GM12878 (cell line): ENCODE data around the gene ZNF484. TPM values are rescaled to one million over a fixed set of nuclear protein-coding genes. Genes with fewer than 3 reads are reported as not detected.
"Not testable (repeated sequence)": the region's sequence is repeated elsewhere in the genome, so short reads cannot be mapped to it uniquely, and the experiment has no call there.

Experiments
- ATAC-seq: fragments of 200-7000 bp; cut with Tn5 transposase; 3 replicates; pipeline ENCODE4 v1.9.1; 2020; ENCODE audit warnings: mild to moderate bottlenecking, moderate library complexity
- BruUV-seq: library from RNA; stranded (reverse); fragments of 400-500 nt; replicated peaks from 2 replicates; lab custom pipeline; 2021; lab: Mats Ljungman, UMichigan
- CTCF ChIA-PET: fragments of 300-600 bp; sonication (Branson Sonifier 250); formaldehyde crosslinking; extraction: SDS; loops from one replicate; lab custom pipeline; 2021; ENCODE audit warnings: inconsistent platforms; lab: Yijun Ruan, JAX
- POLR2A ChIA-PET: fragments of 350-600 bp; formaldehyde crosslinking; extraction: SDS; loops from one replicate; lab custom pipeline; 2021; ENCODE audit warnings: inconsistent platforms; lab: Charles Lee
- RAD21 ChIA-PET: fragments of 300-600 bp; sonication (Branson Sonifier 250); formaldehyde crosslinking; loops from one replicate; lab custom pipeline; 2023; ENCODE audit warnings: antibody characterized with exemption; ENCODE audit not compliant: unreplicated experiment; lab: Charles Lee
- SMC1A ChIA-PET: fragments of 300-600 bp; sonication (Branson Sonifier 250); formaldehyde crosslinking; loops from one replicate; lab custom pipeline; 2023; ENCODE audit not compliant: unreplicated experiment, uncharacterized antibody; lab: Charles Lee
- DNase-seq: peaks from one replicate; pipeline ENCODE4 v3.0.0-alpha.2; 2011; ENCODE audit warnings: low read depth, low spot score
- FAIRE-seq: peaks from 3 replicates; lab custom pipeline; 2011; peaks lifted over from hg19 to GRCh38; lab: Jason Lieb, UNC
- H2AFZ ChIP-seq: 2 replicates; pipeline ENCODE4 v1.6.0; 2011; ENCODE audit warnings: low read depth, low read length, control low read depth; ENCODE audit not compliant: control insufficient read depth
- H3K27ac ChIP-seq: 2 replicates; pipeline ENCODE4 v1.5.1; 2011; ENCODE audit warnings: control low read depth; ENCODE audit not compliant: control insufficient read depth, insufficient read depth
- H3K27me3 ChIP-seq, 2 experiments: replicated peaks in 1 of 2; 2 replicates each; pipeline versions ENCODE4 v1.6.0 to v1.6.1; 2011; ENCODE audit warnings: low read length in 1 of 2; ENCODE audit not compliant: control insufficient read depth in 2 of 2, insufficient read depth in 2 of 2
- H3K36me3 ChIP-seq, 2 experiments: 2 replicates each; pipeline ENCODE4 v1.5.1; 2011; ENCODE audit warnings: low read length in 1 of 2; ENCODE audit not compliant: control insufficient read depth in 2 of 2, insufficient read depth in 2 of 2
- H3K4me1 ChIP-seq: 2 replicates; pipeline ENCODE4 v1.6.1; 2011; ENCODE audit warnings: mild to moderate bottlenecking, low read length, moderate library complexity, mixed read lengths; ENCODE audit not compliant: control insufficient read depth, insufficient read depth
- H3K4me2 ChIP-seq: 2 replicates; pipeline ENCODE4 v1.6.0; 2011; ENCODE audit warnings: control low read depth; ENCODE audit not compliant: control insufficient read depth, insufficient read depth
- H3K4me3 ChIP-seq: fragments of 200-600 bp; sonication (generic); 2 replicates; pipeline ENCODE4 v1.5.1; 2016
- H3K79me2 ChIP-seq: 2 replicates; pipeline ENCODE4 v1.6.0; 2011; ENCODE audit warnings: low read length; ENCODE audit not compliant: control insufficient read depth, insufficient read depth
- H3K9ac ChIP-seq: 2 replicates; pipeline ENCODE4 v1.8.0; 2011; ENCODE audit warnings: low read length, control low read depth, mixed read lengths; ENCODE audit not compliant: control insufficient read depth, insufficient read depth
- H3K9me3 ChIP-seq: replicated peaks from 3 replicates; pipeline ENCODE4 v1.5.1; 2011; ENCODE audit warnings: mild to moderate bottlenecking, low read length; ENCODE audit not compliant: control insufficient read depth, insufficient read depth
- H4K20me1 ChIP-seq: 2 replicates; pipeline ENCODE4 v1.6.0; 2011; ENCODE audit not compliant: control insufficient read depth, insufficient read depth
- JUNB ChIP-seq: IDR thresholded peaks from 2 replicates; pipeline ENCODE4 v1.6.1; 2016; ENCODE audit warnings: antibody characterized with exemption, mild to moderate bottlenecking
- POLR2A ChIP-seq: IDR thresholded peaks from 2 replicates; pipeline ENCODE4 v1.6.1; 2011; ENCODE audit warnings: low read depth, mild to moderate bottlenecking, low read length
- WGBS: methylation state at CpG from one replicate; pipeline ENCODE4 v1.1.6; 2016; ENCODE audit warnings: low lambda C conversion rate; ENCODE audit not compliant: insufficient replicate concordance, insufficient coverage; ENCODE audit errors: missing lambda C conversion rate; 5-methylcytosine and 5-hydroxymethylcytosine counted together
- in situ Hi-C: fragments of 300-500 bp; cut with MboI; formaldehyde crosslinking; loops from 9 replicates; pipeline ENCODE4 v1.14.3; 2018; ENCODE audit warnings: mixed read lengths
- intact Hi-C: fragments of 100-400 bp; cut with micrococcal nuclease; formaldehyde crosslinking; loops from one replicate; pipeline ENCODE4 v1.14.2; 2022; ENCODE audit not compliant: unreplicated experiment
- polyA plus RNA-seq, 11 experiments: library from polyadenylated mRNA; depleted of rRNA in 4 of 11; unstranded in 6 of 11; stranded (reverse) in 5 of 11; fragments of >200 nt; fragmentation: Nextera tagmentation in 4 of 11; fragmentation: Illumina TruSeq in 1 of 11; extraction: Ambion mirVana in 4 of 11; extraction: Trizol in 1 of 11; gene quantifications; 1 replicate in 1 of 11; 2 replicates in 10 of 11; pipeline versions ENCODE4 v1.2.1 to v1.2.3, GENCODE V29; 2011 to 2016; ENCODE audit warnings: inconsistent platforms in 2 of 11, missing spikeins in 2 of 11, low read depth in 1 of 11
- total RNA-seq, 4 experiments: library from RNA; depleted of rRNA in 3 of 4; stranded (reverse); fragments of >200 nt in 3 of 4; fragmentation: Illumina TruSeq in 1 of 4; extraction: Trizol in 1 of 4; gene quantifications; 2 replicates each; pipeline versions ENCODE4 v1.2.1 to v1.2.3, GENCODE V29; 2013 to 2021
- TF ChIP-seq, protein P1 (sequence below): fragments of 450-650 bp; IDR thresholded peaks from 2 replicates; pipeline ENCODE4 v1.6.1; 2017; ENCODE audit warnings: low read depth, mild to moderate bottlenecking, moderate library complexity

Gene ZNF484
- total and polyA plus RNA-seq, 10 of the 15 experiments (the other 5 are each of a cell fraction or from before 2014, with no cell fraction given), result 0.95 to 7.8 (median 3.3) TPM

DNA sequence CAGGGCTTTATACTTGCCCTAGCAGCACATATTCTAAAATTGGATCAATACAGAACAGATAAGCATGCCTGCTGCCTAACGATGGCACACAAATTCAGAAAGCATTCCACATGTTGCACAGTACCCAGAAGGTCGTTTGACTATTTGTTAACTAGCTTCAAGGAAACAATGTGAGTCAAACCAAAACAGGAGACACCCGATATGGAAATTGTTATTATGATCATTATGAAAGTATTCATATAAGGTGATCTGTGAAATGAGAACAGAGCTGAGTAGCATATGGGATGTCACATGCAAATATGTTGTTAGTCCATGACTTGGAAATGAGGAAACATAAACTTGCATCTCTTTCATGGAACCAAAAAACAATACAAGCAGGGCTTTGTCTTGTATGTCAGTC is 56.9 kb downstream of the ZNF484 start:
- Histone ChIP-seq H2AFZ (no peak overlapping the region), H3K27ac (no peak overlapping the region), H3K27me3 (peaks cover 0 to 2% of the 10 kb centered on the region in 2 experiments; a peak in 1 of 4 replicates), H3K9ac (no peak overlapping the region), H3K36me3 (no peaks in the 10 kb centered on the region), H4K20me1 (no peaks in the 10 kb centered on the region), H3K4me1 (no peaks in the 10 kb centered on the region), H3K9me3 (no peaks in the 10 kb centered on the region), H3K4me2 (no peak overlapping the region), H3K79me2 (no peaks in the 10 kb centered on the region), H3K4me3 (no peak overlapping the region)
- in situ Hi-C loops (no loop called here), intact Hi-C loops (no loop called here)
- ATAC-seq, result peak; percentile 70
- CTCF ChIA-PET, result interaction anchor here (1.3 kb wide), 1 partner anchor 30 kb away, joined by 4 read pairs; no protein-coding TSS in a partner anchor
- FAIRE-seq, result no peak
- POLR2A ChIA-PET, result no interaction called here
- WGBS, result 0% methylated on average over 3 of the region's 3 CpGs
- RAD21 ChIA-PET, result no interaction called here
- SMC1A ChIA-PET, result no interaction called here
- no TSS peak for BruUV-seq
- no peak for TF ChIP-seq JUNB
- no peak for TF ChIP-seq POLR2A
- TF ChIP-seq, protein P1, sequence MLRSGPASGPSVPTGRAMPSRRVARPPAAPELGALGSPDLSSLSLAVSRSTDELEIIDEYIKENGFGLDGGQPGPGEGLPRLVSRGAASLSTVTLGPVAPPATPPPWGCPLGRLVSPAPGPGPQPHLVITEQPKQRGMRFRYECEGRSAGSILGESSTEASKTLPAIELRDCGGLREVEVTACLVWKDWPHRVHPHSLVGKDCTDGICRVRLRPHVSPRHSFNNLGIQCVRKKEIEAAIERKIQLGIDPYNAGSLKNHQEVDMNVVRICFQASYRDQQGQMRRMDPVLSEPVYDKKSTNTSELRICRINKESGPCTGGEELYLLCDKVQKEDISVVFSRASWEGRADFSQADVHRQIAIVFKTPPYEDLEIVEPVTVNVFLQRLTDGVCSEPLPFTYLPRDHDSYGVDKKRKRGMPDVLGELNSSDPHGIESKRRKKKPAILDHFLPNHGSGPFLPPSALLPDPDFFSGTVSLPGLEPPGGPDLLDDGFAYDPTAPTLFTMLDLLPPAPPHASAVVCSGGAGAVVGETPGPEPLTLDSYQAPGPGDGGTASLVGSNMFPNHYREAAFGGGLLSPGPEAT, result no peak
- no peak for DNase-seq

- H3K4me2 ChIP-seq, SMC1A ChIA-PET, FAIRE-seq, H3K79me2 ChIP-seq, H3K9me3 ChIP-seq, H3K4me1 ChIP-seq, H4K20me1 ChIP-seq, H3K9ac ChIP-seq, intact Hi-C loops, H3K27me3 ChIP-seq, RAD21 ChIA-PET, BruUV-seq, CTCF ChIA-PET, H3K36me3 ChIP-seq, H2AFZ ChIP-seq, DNase-seq, in situ Hi-C loops, POLR2A ChIA-PET, H3K27ac ChIP-seq, H3K4me3 ChIP-seq: not testable (repeated sequence)
- 14% methylated on average over 1 of the region's 1 CpG for WGBS
- ATAC-seq, result peak; percentile 46
Measured at GRCh38 chr9:92819898-92820297, 57.9 kb downstream of the ZNF484 start.
